H9 (cell line): Measurements from ENCODE around the gene POLDIP3. TPM values are rescaled to one million over a fixed set of nuclear protein-coding genes. Genes with fewer than 3 reads are reported as not detected.

Source experiments
- total RNA-seq: library from RNA; stranded (reverse); gene quantifications from 2 replicates; pipeline ENCODE4 v1.2.1, GENCODE V29; 2021

POLDIP3 gene
- total RNA-seq, 1 experiment from 2014 or later: 90.8 TPM

Other genes with a start within 250 kb of the POLDIP3 start
- gene NFAM1, start 182.5 kb downstream of the POLDIP3 start, total RNA-seq: 0.55 and 0.68 TPM in 2 replicates
- 99.3 and 101 TPM in 2 replicates for gene RRP7A, start 95.1 kb downstream of the POLDIP3 start, total RNA-seq
- gene SERHL2, start 60.9 kb downstream of the POLDIP3 start, total RNA-seq: 1.0 and 2.7 TPM in 2 replicates
- 0.48 and 0.68 TPM in 2 replicates for gene ATP5MGL, start 25.7 kb upstream of the POLDIP3 start, total RNA-seq
- 97.4 and 99.7 TPM in 2 replicates for gene CYB5R3, start 34.5 kb upstream of the POLDIP3 start, total RNA-seq
- gene A4GALT, start 106.0 kb upstream of the POLDIP3 start, total RNA-seq: 3.4 and 4.8 TPM in 2 replicates
- gene ARFGAP3, start 242.4 kb upstream of the POLDIP3 start, total RNA-seq: 14.1 and 15.0 TPM in 2 replicates